Mesenchymal stem cell (in vitro differentiated cells and primary cell): ENCODE results near the gene VMP1. TPM values are rescaled to one million over a fixed set of nuclear protein-coding genes. Genes with fewer than 3 reads are reported as not detected.
A peak's percentile ranks its signal among the peaks of the same experiment; 100 is the strongest.

ENCODE experiments used
- DNase-seq: peaks from one replicate; pipeline ENCODE4 v3.0.0-alpha.2; 2013
- H2AFZ ChIP-seq: one replicate; pipeline ENCODE4 v1.6.1; 2013; ENCODE audit warnings: low read depth, mild to moderate bottlenecking, control low read depth, inconsistent platforms, low read length, moderate library complexity
- H2AK5ac ChIP-seq: 2 replicates; pipeline ENCODE4 v1.6.1; 2013; ENCODE audit warnings: low read length, moderate library complexity, mild to moderate bottlenecking, inconsistent platforms; ENCODE audit not compliant: severe bottlenecking
- H2BK120ac ChIP-seq: one replicate; pipeline ENCODE4 v1.6.1; 2013; ENCODE audit warnings: low read depth, mild to moderate bottlenecking, inconsistent platforms, low read length, moderate library complexity
- H2BK12ac ChIP-seq, 2 experiments: one replicate each; pipeline ENCODE4 v1.6.1; 2013; ENCODE audit warnings: inconsistent platforms in 2 of 2, low read length in 2 of 2, mild to moderate bottlenecking in 2 of 2, moderate library complexity in 2 of 2, control low read depth in 1 of 2
- H2BK15ac ChIP-seq: one replicate; pipeline ENCODE4 v1.6.1; 2013; ENCODE audit warnings: mild to moderate bottlenecking, low read depth, inconsistent platforms; ENCODE audit not compliant: poor library complexity, severe bottlenecking
- H2BK5ac ChIP-seq: 2 replicates; pipeline ENCODE4 v1.6.1; 2013; ENCODE audit warnings: low read depth, mild to moderate bottlenecking, low read length, control low read depth, inconsistent platforms; ENCODE audit not compliant: poor library complexity, severe bottlenecking
- H3K14ac ChIP-seq, 2 experiments: one replicate each; pipeline ENCODE4 v1.6.1; 2013; ENCODE audit warnings: inconsistent platforms in 2 of 2, low read length in 2 of 2, control low read depth in 1 of 2, mild to moderate bottlenecking in 1 of 2, moderate library complexity in 1 of 2
- H3K18ac ChIP-seq, 2 experiments: one replicate each; pipeline ENCODE4 v1.6.1; 2013; ENCODE audit warnings: inconsistent platforms in 2 of 2, low read length in 2 of 2, control low read depth in 1 of 2, low read depth in 1 of 2, mild to moderate bottlenecking in 1 of 2
- H3K23ac ChIP-seq, 2 experiments: one replicate each; pipeline ENCODE4 v1.6.1; 2013; ENCODE audit warnings: inconsistent platforms in 2 of 2, low read length in 2 of 2, mild to moderate bottlenecking in 2 of 2, moderate library complexity in 2 of 2, control low read depth in 1 of 2
- H3K27ac ChIP-seq: 2 replicates; pipeline ENCODE4 v1.5.1; 2013; ENCODE audit warnings: mild to moderate bottlenecking, moderate library complexity, low read length, control low read depth, inconsistent platforms; ENCODE audit not compliant: poor library complexity, severe bottlenecking
- H3K27me3 ChIP-seq, 2 experiments: 2 replicates each; pipeline versions ENCODE4 v1.6.1 to v1.7.0; 2013; ENCODE audit warnings: low read length in 2 of 2, mild to moderate bottlenecking in 2 of 2, moderate library complexity in 2 of 2, control low read depth in 1 of 2, inconsistent platforms in 1 of 2; ENCODE audit not compliant: control insufficient read depth in 1 of 2, insufficient read depth in 1 of 2
- H3K36me3 ChIP-seq, 2 experiments: 2 replicates each; pipeline versions ENCODE4 v1.6.1 to v1.7.0; 2013; ENCODE audit warnings: low read length in 2 of 2, control low read depth in 1 of 2, inconsistent platforms in 1 of 2, low read depth in 1 of 2, mild to moderate bottlenecking in 1 of 2; ENCODE audit not compliant: insufficient read depth in 2 of 2, control insufficient read depth in 1 of 2
- H3K4ac ChIP-seq, 2 experiments: one replicate each; pipeline ENCODE4 v1.6.1; 2013; ENCODE audit warnings: inconsistent platforms in 2 of 2, low read length in 2 of 2, mild to moderate bottlenecking in 2 of 2, moderate library complexity in 2 of 2, control low read depth in 1 of 2, low read depth in 1 of 2
- H3K4me1 ChIP-seq: 2 replicates; pipeline ENCODE4 v1.6.1; 2013; ENCODE audit warnings: low read depth, low read length, control low read depth; ENCODE audit not compliant: control insufficient read depth, insufficient read depth
- H3K4me2 ChIP-seq: 2 replicates; pipeline ENCODE4 v1.6.1; 2013; ENCODE audit warnings: low read length, mild to moderate bottlenecking, inconsistent platforms; ENCODE audit not compliant: poor library complexity, severe bottlenecking
- H3K4me3 ChIP-seq, 2 experiments: 2 replicates each; pipeline versions ENCODE4 v1.5.1 to v1.7.0; 2013; ENCODE audit warnings: low read length in 2 of 2, mild to moderate bottlenecking in 2 of 2, control low read depth in 1 of 2, low read depth in 1 of 2; ENCODE audit not compliant: insufficient read depth in 1 of 2
- H3K79me1 ChIP-seq: replicated peaks from 2 replicates; pipeline ENCODE4 v1.6.1; 2013; ENCODE audit warnings: mild to moderate bottlenecking, control low read depth, low read length, inconsistent platforms; ENCODE audit not compliant: poor library complexity, severe bottlenecking
- H3K9ac ChIP-seq: 2 replicates; pipeline ENCODE4 v1.7.0; 2013; ENCODE audit warnings: mild to moderate bottlenecking, low read length, moderate library complexity
- H3K9me3 ChIP-seq: 2 replicates; pipeline ENCODE4 v1.7.0; 2013; ENCODE audit warnings: mild to moderate bottlenecking, low read length; ENCODE audit not compliant: control insufficient read depth
- H4K8ac ChIP-seq: one replicate; pipeline ENCODE4 v1.6.1; 2013; ENCODE audit warnings: inconsistent platforms, mild to moderate bottlenecking, low read length, moderate library complexity
- H4K91ac ChIP-seq: one replicate; pipeline ENCODE4 v1.6.1; 2013; ENCODE audit warnings: mild to moderate bottlenecking, low read length, inconsistent platforms
- WGBS: methylation state at CpG from one replicate; pipeline ENCODE4 v1.1.7; 2013; ENCODE audit warnings: mixed read lengths; 5-methylcytosine and 5-hydroxymethylcytosine counted together
- polyA plus RNA-seq, 2 experiments: library from polyadenylated mRNA; stranded (reverse); fragments of 200-250 nt; gene quantifications; one replicate each; pipeline ENCODE4 v1.2.3, GENCODE V29; 2013

Gene VMP1
- 116 TPM for polyA plus RNA-seq (2013, experiment 1 of 2)
- polyA plus RNA-seq (2013, experiment 2 of 2) = 116 TPM

GRCh38 chr17:59707149-59707970 lies at the start of gene VMP1, which contains the start of gene PTRH2:
TSS of gene VMP1 (plus strand) at chr17:59707654. CDS start at chr17:59731447, 23,793 bp downstream.
TSS of gene PTRH2 (minus strand) at chr17:59707430. CDS start at chr17:59697978, 9,452 bp downstream.
- peak within 1 kb of the TSS in 1 of 2 experiments; percentile 74 for H3K14ac ChIP-seq
- H3K4ac ChIP-seq = peak within 1 kb of the TSS; percentile 57 to 82

DNA sequence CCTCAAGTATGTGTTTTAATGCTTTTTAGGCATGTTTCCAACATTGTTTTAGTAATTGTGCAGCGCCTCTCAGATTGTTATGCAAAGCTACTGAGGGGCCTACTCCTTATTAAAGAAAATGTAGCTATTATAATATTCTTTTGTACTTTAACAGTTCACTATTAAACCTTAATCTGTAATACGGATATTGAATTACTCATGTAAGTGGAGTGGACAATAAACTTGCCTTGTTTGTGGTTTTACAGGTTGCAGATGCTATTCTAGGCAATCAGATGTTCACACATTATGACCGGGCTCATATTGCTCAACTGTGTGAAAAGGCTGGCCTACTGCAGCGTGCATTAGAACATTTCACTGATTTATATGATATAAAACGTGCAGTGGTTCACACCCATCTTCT lies 41.2 kb upstream of the VMP1 start:
- no peak overlapping the region for H4K8ac ChIP-seq
- H3K4me3 ChIP-seq = no peak overlapping the region
- no peaks in the 10 kb centered on the region for H3K9me3 ChIP-seq
- no peak overlapping the region for H3K27ac ChIP-seq
- H3K4ac ChIP-seq = no peak overlapping the region
- H2AK5ac ChIP-seq = no peak overlapping the region
- no peak overlapping the region for H2AFZ ChIP-seq
- H3K27me3 ChIP-seq = no peaks in the 10 kb centered on the region
- peaks cover 5% of the 10 kb centered on the region for H3K4me1 ChIP-seq
- peaks cover 1% of the 10 kb centered on the region for H3K79me1 ChIP-seq
- H2BK15ac ChIP-seq = no peak overlapping the region
- peaks cover 9 to 92% of the 10 kb centered on the region in 2 experiments for H3K36me3 ChIP-seq
- 68% methylated on average over 3 of the region's 5 CpGs for WGBS
- H3K23ac ChIP-seq = no peak overlapping the region
- H3K14ac ChIP-seq = no peak overlapping the region
- no peak overlapping the region for H2BK120ac ChIP-seq
- no peak for DNase-seq
- H4K91ac ChIP-seq = no peak overlapping the region
- no peak overlapping the region for H2BK5ac ChIP-seq
- H3K9ac ChIP-seq = no peak overlapping the region
- no peak overlapping the region for H3K4me2 ChIP-seq
- no peak overlapping the region for H2BK12ac ChIP-seq
- H3K18ac ChIP-seq = no peak overlapping the region

More at GRCh38 chr17:59707149-59707970, at the start of gene VMP1, which contains the start of gene PTRH2:
- Histone ChIP-seq H2BK120ac (no peak within 1 kb of the TSS), H3K9ac (peak within 1 kb of the TSS; percentile 96), H3K18ac (peak within 1 kb of the TSS; percentile 45 to 56), H3K36me3 (peaks cover under 1 to 17% of the 10 kb centered on the region in 2 experiments), H3K4me2 (peak within 1 kb of the TSS; percentile 87), H2BK12ac (no peak within 1 kb of the TSS), H3K4me3 (peak within 1 kb of the TSS; percentile 72 to 93), H2AFZ (peak within 1 kb of the TSS; percentile 3), H3K27ac (peak within 1 kb of the TSS; percentile 78), H3K23ac (peak within 1 kb of the TSS in 1 of 2 experiments; percentile 61), H4K8ac (peak within 1 kb of the TSS; percentile 45), H2BK5ac (peak within 1 kb of the TSS; percentile 5), H2AK5ac (peak within 1 kb of the TSS; percentile 14), H4K91ac (peak within 1 kb of the TSS; percentile 18), H3K27me3 (no peaks in the 10 kb centered on the region), H3K9me3 (no peaks in the 10 kb centered on the region), H3K4me1 (peaks cover 3% of the 10 kb centered on the region), H2BK15ac (no peak within 1 kb of the TSS), H3K79me1 (no peaks in the 10 kb centered on the region)
- DNase-seq = peak; percentile 100
- WGBS = under 1% methylated on average over 39 of the region's 45 CpGs

DNA sequence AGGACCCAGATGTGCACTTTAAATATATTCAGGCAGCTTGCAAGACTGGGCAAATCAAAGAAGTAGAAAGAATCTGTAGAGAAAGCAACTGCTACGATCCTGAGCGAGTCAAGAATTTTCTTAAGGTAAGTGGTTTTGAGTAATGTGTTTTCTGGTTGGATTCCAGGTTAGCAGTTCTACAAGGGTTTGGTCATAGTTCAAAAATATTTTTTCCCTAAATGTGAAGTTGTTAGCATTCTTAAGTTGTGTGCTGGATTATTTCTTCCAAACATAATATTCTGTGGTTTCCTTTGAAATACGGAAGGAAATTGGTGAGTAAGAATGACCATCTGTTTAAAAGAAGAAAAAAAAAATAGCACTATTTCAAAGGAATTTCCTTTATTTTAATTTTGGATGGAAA lies 38.6 kb upstream of the VMP1 start:
- Histone ChIP-seq H3K9ac (peak overlapping the region; percentile 52), H3K36me3 (peaks cover 9 to 92% of the 10 kb centered on the region in 2 experiments), H3K4me1 (peaks cover 7% of the 10 kb centered on the region), H2AK5ac (no peak overlapping the region), H2BK5ac (no peak overlapping the region), H2BK12ac (no peak overlapping the region), H2AFZ (no peak overlapping the region), H3K14ac (no peak overlapping the region), H3K4ac (no peak overlapping the region), H3K79me1 (peaks cover under 1% of the 10 kb centered on the region), H3K4me2 (no peak overlapping the region), H4K91ac (no peak overlapping the region), H3K18ac (no peak overlapping the region), H3K23ac (no peak overlapping the region), H2BK120ac (no peak overlapping the region), H3K9me3 (no peaks in the 10 kb centered on the region), H2BK15ac (no peak overlapping the region), H3K27ac (peak overlapping the region; percentile 72), H4K8ac (no peak overlapping the region), H3K27me3 (no peaks in the 10 kb centered on the region), H3K4me3 (peak overlapping the region in 1 of 2 experiments; percentile 3)
- peak; percentile 66 for DNase-seq
- 0% methylated on average over 2 of the region's 3 CpGs for WGBS

DNA sequence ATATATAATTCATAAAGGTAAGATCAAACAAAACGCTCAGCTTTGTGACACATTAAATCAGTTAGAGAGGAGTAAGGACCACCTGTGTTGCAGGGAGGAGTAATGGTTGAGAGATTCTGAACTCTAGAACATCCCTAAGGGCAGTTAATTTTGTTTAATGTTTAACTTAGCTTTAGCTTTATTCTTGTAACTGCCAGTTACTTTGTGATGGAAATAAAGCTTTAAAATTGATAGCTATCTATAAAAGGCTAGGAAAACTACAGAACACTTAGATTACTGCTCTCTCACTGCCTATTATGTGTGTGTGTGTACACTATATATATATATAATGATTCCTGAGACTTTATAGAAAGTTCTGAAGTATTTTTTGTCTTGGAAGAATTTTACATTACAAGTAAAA lies 38.0 kb upstream of the VMP1 start:
- no peak overlapping the region for H3K4me2 ChIP-seq
- 38% methylated on average over 1 of the region's 1 CpG for WGBS
- peak overlapping the region; percentile 52 for H3K9ac ChIP-seq
- no peak overlapping the region for H2BK120ac ChIP-seq
- no peaks in the 10 kb centered on the region for H3K9me3 ChIP-seq
- H3K4ac ChIP-seq = no peak overlapping the region
- H3K4me3 ChIP-seq = no peak overlapping the region
- H3K27ac ChIP-seq = peak overlapping the region; percentile 90
- no peak overlapping the region for H2AFZ ChIP-seq
- H3K23ac ChIP-seq = no peak overlapping the region
- no peak overlapping the region for H2BK5ac ChIP-seq
- H4K91ac ChIP-seq = no peak overlapping the region
- no peak overlapping the region for H3K18ac ChIP-seq
- no peak for DNase-seq
- H3K27me3 ChIP-seq = no peaks in the 10 kb centered on the region
- H2BK15ac ChIP-seq = no peak overlapping the region
- H3K14ac ChIP-seq = no peak overlapping the region
- no peak overlapping the region for H2BK12ac ChIP-seq
- peaks cover 7 to 92% of the 10 kb centered on the region in 2 experiments for H3K36me3 ChIP-seq
- no peak overlapping the region for H4K8ac ChIP-seq
- peaks cover 3% of the 10 kb centered on the region for H3K79me1 ChIP-seq
- no peak overlapping the region for H2AK5ac ChIP-seq
- H3K4me1 ChIP-seq = peaks cover 7% of the 10 kb centered on the region
